Aorta (tissue), 5 donors: ENCODE measurements around the gene TES. TPM values are rescaled to one million over a fixed set of nuclear protein-coding genes. Genes with fewer than 3 reads are reported as not detected.

Experiments
- ATAC-seq: fragments of 200-7000 bp; cut with Tn5 transposase; one replicate; pipeline ENCODE4 v1.9.1; 2022; ENCODE audit warnings: moderate library complexity; ENCODE audit not compliant: low FRiP score
- DNase-seq, 2 donors: peaks; one replicate each; pipeline ENCODE4 v3.0.0-alpha.2; 2020
- H3K27ac ChIP-seq, 2 donors: one replicate each; pipeline ENCODE4 v1.5.1; 2013; ENCODE audit warnings: low read length in 2 of 2, mild to moderate bottlenecking in 2 of 2, moderate library complexity in 2 of 2, control low read depth in 1 of 2, inconsistent platforms in 1 of 2, low read depth in 1 of 2
- H3K27me3 ChIP-seq, 2 donors: one replicate each; pipeline ENCODE4 v1.6.1; 2013; ENCODE audit warnings: control low read depth in 1 of 2, low read length in 1 of 2, mild to moderate bottlenecking in 1 of 2, moderate library complexity in 1 of 2; ENCODE audit not compliant: insufficient read depth in 2 of 2, control insufficient read depth in 1 of 2
- H3K36me3 ChIP-seq, 2 donors: one replicate each; pipeline ENCODE4 v1.6.1; 2013; ENCODE audit warnings: control low read depth in 1 of 2, low read length in 1 of 2, mild to moderate bottlenecking in 1 of 2; ENCODE audit not compliant: insufficient read depth in 2 of 2, control insufficient read depth in 1 of 2
- H3K4me1 ChIP-seq, 2 donors: one replicate each; pipeline ENCODE4 v1.6.1; 2013; ENCODE audit warnings: low read length in 2 of 2, control low read depth in 1 of 2, mild to moderate bottlenecking in 1 of 2, moderate library complexity in 1 of 2; ENCODE audit not compliant: insufficient read depth in 2 of 2, control insufficient read depth in 1 of 2
- H3K4me3 ChIP-seq, 2 donors: one replicate each; pipeline ENCODE4 v1.5.1; 2013; ENCODE audit warnings: low read length in 2 of 2, control low read depth in 1 of 2, mild to moderate bottlenecking in 1 of 2
- H3K9me3 ChIP-seq: one replicate; pipeline ENCODE4 v1.6.1; 2013; ENCODE audit warnings: mild to moderate bottlenecking, low read length; ENCODE audit not compliant: control insufficient read depth
- whole genome bisulfite sequencing, 2 donors: extraction: QIAGEN DNeasy Blood & Tissue Kit; methylation state at CpG; one replicate each; pipeline ENCODE4 v1.1.7; 2013; 5-methylcytosine and 5-hydroxymethylcytosine counted together
- intact Hi-C, 2 donors: fragments of 100-400 bp; cut with DNase I; formaldehyde crosslinking; loops; one replicate each; pipeline versions ENCODE4 v1.14.2 to v1.15.0; 2022
- polyA plus RNA-seq, 2 donors: library from polyadenylated mRNA; stranded (reverse); fragments of 200-250 nt; gene quantifications; one replicate each; pipeline ENCODE4 v1.2.3, GENCODE V29; 2013
- total RNA-seq, 2 donors: library from RNA; stranded (reverse); fragmentation: NEBNext Ultra II Directional; extraction: Animal tissue kit (Norgen Biotek cat#: 25700); gene quantifications; one replicate each; pipeline ENCODE4 v1.2.1, GENCODE V29; 2021
- donor health status: healthy with polysubstance abuse.
- donor health status: Bipolar disorder and iron deficiency.
- donor health status: DM: no; HTN: no; CAD: no.
- donor health status: DM: no; HTN: no; CAD: no.
- donor health status: DM: yes; HTN: yes; CAD: no.

The TES gene
- total and polyA plus RNA-seq, 4 donors, result 73.6 to 340 (median 114) TPM

- Histone ChIP-seq H3K36me3 (no peaks in the 10 kb centered on the region), H3K27me3 (no peaks in the 10 kb centered on the region), H3K9me3 (no peaks in the 10 kb centered on the region), H3K4me1 (peaks cover 0 to 6% of the 10 kb centered on the region in 2 donors), H3K27ac (no peak overlapping the region), H3K4me3 (no peak overlapping the region)
- WGBS, 2 donors, result 34 to 46% methylated on average over 2 of the region's 2 CpGs
- intact Hi-C loops, result loop anchor here in 1 of 2 donors (1.0 kb wide), 1 partner anchor 57 kb away; no protein-coding TSS in a partner anchor
- ATAC-seq (peak; percentile 68), DNase-seq (no peak)
Measured at GRCh38 chr7:116180302-116180701, 30.0 kb upstream of the TES start.

- intact Hi-C loops, result no loop called here
- DNase-seq, result no peak
- no peaks in the 10 kb centered on the region for H3K9me3 ChIP-seq
- H3K4me3 ChIP-seq, result no peak overlapping the region
- H3K27me3 ChIP-seq, result no peaks in the 10 kb centered on the region
- no peaks in the 10 kb centered on the region for H3K4me1 ChIP-seq
- ATAC-seq, result no peak
- H3K36me3 ChIP-seq, result no peaks in the 10 kb centered on the region
- 95 to 96% methylated on average over 26 to 30 of the region's 30 CpGs for WGBS, 2 donors
- no peak overlapping the region for H3K27ac ChIP-seq
Measured at GRCh38 chr7:116182023-116182422, 28.3 kb upstream of the TES start.

GRCh38 chr7:116185450-116185849 is 24.9 kb upstream of the TES start:
- ATAC-seq (no peak), DNase-seq (no peak)
- H3K27ac ChIP-seq, result no peak overlapping the region
- WGBS, 2 donors, result 96 to 98% methylated on average over 6 of the region's 6 CpGs
- no peaks in the 10 kb centered on the region for H3K4me1 ChIP-seq
- H3K27me3 ChIP-seq, result no peaks in the 10 kb centered on the region
- H3K4me3 ChIP-seq, result no peak overlapping the region
- intact Hi-C loops, result no loop called here
- no peaks in the 10 kb centered on the region for H3K36me3 ChIP-seq
- peaks cover 2% of the 10 kb centered on the region for H3K9me3 ChIP-seq

GRCh38 chr7:116185956-116186355 is 24.4 kb upstream of the TES start:
- Histone ChIP-seq H3K36me3 (no peaks in the 10 kb centered on the region), H3K4me3 (no peak overlapping the region), H3K27me3 (no peaks in the 10 kb centered on the region), H3K9me3 (peaks cover 2% of the 10 kb centered on the region), H3K27ac (no peak overlapping the region), H3K4me1 (no peaks in the 10 kb centered on the region)
- DNase-seq (no peak), ATAC-seq (no peak)
- intact Hi-C loops, result no loop called here
- WGBS, 2 donors, result 92 to 95% methylated on average over 6 of the region's 6 CpGs

GRCh38 chr7:116187400-116187799 is 22.9 kb upstream of the TES start:
- H3K36me3 ChIP-seq, result no peaks in the 10 kb centered on the region
- no peak overlapping the region for H3K27ac ChIP-seq
- H3K4me1 ChIP-seq, result no peaks in the 10 kb centered on the region
- DNase-seq, result no peak
- no peak overlapping the region for H3K4me3 ChIP-seq
- 94 to 100% methylated on average over 1 of the region's 1 CpG for WGBS, 2 donors
- ATAC-seq, result no peak
- intact Hi-C loops, result no loop called here
- peaks cover 2% of the 10 kb centered on the region for H3K9me3 ChIP-seq
- no peaks in the 10 kb centered on the region for H3K27me3 ChIP-seq

GRCh38 chr7:116193329-116194087 is 16.8 kb upstream of the TES start:
- DNase-seq (no peak), ATAC-seq (no peak)
- Histone ChIP-seq H3K4me1 (no peaks in the 10 kb centered on the region), H3K9me3 (no peaks in the 10 kb centered on the region), H3K4me3 (peak overlapping the region in 1 of 2 donors; percentile 18), H3K27me3 (no peaks in the 10 kb centered on the region), H3K27ac (no peak overlapping the region), H3K36me3 (no peaks in the 10 kb centered on the region)
- intact Hi-C loops, result no loop called here
- WGBS, 2 donors, result 18 to 20% methylated on average over 5 of the region's 5 CpGs

- Histone ChIP-seq H3K4me1 (no peaks in the 10 kb centered on the region), H3K36me3 (no peaks in the 10 kb centered on the region), H3K27me3 (no peaks in the 10 kb centered on the region), H3K27ac (no peak overlapping the region), H3K9me3 (no peaks in the 10 kb centered on the region), H3K4me3 (no peak overlapping the region)
- no peak for ATAC-seq
- intact Hi-C loops, result no loop called here
- WGBS, 2 donors, result 6 to 19% methylated on average over 2 of the region's 2 CpGs
- DNase-seq, result no peak
Measured at GRCh38 chr7:116194115-116194514, 16.2 kb upstream of the TES start.

GRCh38 chr7:116195451-116195850 is 14.9 kb upstream of the TES start:
- 97 to 99% methylated on average over 1 of the region's 1 CpG for WGBS, 2 donors
- intact Hi-C loops, result no loop called here
- DNase-seq, result no peak

GRCh38 chr7:116196947-116197346 is 13.4 kb upstream of the TES start:
- H3K4me1 ChIP-seq, result no peaks in the 10 kb centered on the region
- ATAC-seq (no peak), DNase-seq (no peak)
- no peak overlapping the region for H3K4me3 ChIP-seq
- H3K27me3 ChIP-seq, result no peaks in the 10 kb centered on the region
- H3K27ac ChIP-seq, result no peak overlapping the region
- intact Hi-C loops, result no loop called here
- H3K9me3 ChIP-seq, result no peaks in the 10 kb centered on the region
- H3K36me3 ChIP-seq, result no peaks in the 10 kb centered on the region
- WGBS, 2 donors, result 91 to 92% methylated on average over 3 of the region's 3 CpGs

More at GRCh38 chr7:116195451-116195850, 14.9 kb upstream of the TES start:
- H3K9me3 ChIP-seq, result no peaks in the 10 kb centered on the region
- H3K4me3 ChIP-seq, result no peak overlapping the region
- no peaks in the 10 kb centered on the region for H3K4me1 ChIP-seq
- no peak for ATAC-seq
- H3K27me3 ChIP-seq, result no peaks in the 10 kb centered on the region
- no peaks in the 10 kb centered on the region for H3K36me3 ChIP-seq
- no peak overlapping the region for H3K27ac ChIP-seq
